ENCODE data around the gene PTPRB.

DNA sequence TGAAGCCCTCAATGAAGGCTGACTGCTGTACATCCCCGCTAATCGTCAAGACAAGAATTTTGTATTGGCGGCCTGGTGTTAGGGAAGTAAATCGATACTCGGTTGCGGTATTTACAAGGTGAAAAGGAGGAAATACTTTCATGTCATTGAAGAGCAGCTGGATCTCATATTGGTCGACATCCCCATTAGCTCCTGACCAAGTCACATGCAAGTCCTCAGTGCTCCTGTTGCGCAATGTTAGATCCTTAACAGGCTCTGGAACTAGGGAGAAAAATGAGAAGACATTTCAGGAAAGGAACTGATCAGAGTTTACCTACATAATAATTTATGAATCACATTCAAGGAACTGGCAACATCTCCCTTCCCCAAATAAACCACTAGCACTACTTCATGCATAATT, 66.2 kb downstream of the PTPRB start:
- TF ChIP-seq, protein P1, sequence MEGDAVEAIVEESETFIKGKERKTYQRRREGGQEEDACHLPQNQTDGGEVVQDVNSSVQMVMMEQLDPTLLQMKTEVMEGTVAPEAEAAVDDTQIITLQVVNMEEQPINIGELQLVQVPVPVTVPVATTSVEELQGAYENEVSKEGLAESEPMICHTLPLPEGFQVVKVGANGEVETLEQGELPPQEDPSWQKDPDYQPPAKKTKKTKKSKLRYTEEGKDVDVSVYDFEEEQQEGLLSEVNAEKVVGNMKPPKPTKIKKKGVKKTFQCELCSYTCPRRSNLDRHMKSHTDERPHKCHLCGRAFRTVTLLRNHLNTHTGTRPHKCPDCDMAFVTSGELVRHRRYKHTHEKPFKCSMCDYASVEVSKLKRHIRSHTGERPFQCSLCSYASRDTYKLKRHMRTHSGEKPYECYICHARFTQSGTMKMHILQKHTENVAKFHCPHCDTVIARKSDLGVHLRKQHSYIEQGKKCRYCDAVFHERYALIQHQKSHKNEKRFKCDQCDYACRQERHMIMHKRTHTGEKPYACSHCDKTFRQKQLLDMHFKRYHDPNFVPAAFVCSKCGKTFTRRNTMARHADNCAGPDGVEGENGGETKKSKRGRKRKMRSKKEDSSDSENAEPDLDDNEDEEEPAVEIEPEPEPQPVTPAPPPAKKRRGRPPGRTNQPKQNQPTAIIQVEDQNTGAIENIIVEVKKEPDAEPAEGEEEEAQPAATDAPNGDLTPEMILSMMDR (IDR thresholded peaks at IDR 0.05; ENCODE audit: low read depth, low read length), result no peak
- TF ChIP-seq, protein P2, sequence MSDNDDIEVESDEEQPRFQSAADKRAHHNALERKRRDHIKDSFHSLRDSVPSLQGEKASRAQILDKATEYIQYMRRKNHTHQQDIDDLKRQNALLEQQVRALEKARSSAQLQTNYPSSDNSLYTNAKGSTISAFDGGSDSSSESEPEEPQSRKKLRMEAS (IDR thresholded peaks at IDR 0.05; ENCODE audit: low read depth, low read length), result no peak
- TF ChIP-seq POLR2A (IDR thresholded peaks at IDR 0.05; ENCODE audit: extremely low read depth, insufficient read length) (no peak), MYC (IDR thresholded peaks at IDR 0.05; ENCODE audit: low read depth, low read length) (no peak)
